Neural progenitor cell (in vitro differentiated cells): ENCODE results near the gene PKD1.
"Not testable (repeated sequence)": the region's sequence is repeated elsewhere in the genome, so short reads cannot be mapped to it uniquely, and the experiment has no call there.

Experiments used
- CTCF ChIP-seq: fragments of 200-600 bp; sonication (generic); IDR thresholded peaks from 2 replicates; pipeline ENCODE4 v1.5.1; 2017; ENCODE audit warnings: antibody characterized with exemption, mild to moderate bottlenecking
- EZH2 ChIP-seq: fragments of 200-600 bp; sonication (generic); IDR thresholded peaks from 2 replicates; pipeline ENCODE4 v1.6.1; 2017; ENCODE audit warnings: antibody characterized with exemption, mild to moderate bottlenecking, moderate library complexity
- EZH2phosphoT487 ChIP-seq: fragments of 200-600 bp; sonication (generic); IDR thresholded peaks from 2 replicates; pipeline ENCODE4 v1.6.1; 2017; ENCODE audit warnings: antibody characterized with exemption

DNA sequence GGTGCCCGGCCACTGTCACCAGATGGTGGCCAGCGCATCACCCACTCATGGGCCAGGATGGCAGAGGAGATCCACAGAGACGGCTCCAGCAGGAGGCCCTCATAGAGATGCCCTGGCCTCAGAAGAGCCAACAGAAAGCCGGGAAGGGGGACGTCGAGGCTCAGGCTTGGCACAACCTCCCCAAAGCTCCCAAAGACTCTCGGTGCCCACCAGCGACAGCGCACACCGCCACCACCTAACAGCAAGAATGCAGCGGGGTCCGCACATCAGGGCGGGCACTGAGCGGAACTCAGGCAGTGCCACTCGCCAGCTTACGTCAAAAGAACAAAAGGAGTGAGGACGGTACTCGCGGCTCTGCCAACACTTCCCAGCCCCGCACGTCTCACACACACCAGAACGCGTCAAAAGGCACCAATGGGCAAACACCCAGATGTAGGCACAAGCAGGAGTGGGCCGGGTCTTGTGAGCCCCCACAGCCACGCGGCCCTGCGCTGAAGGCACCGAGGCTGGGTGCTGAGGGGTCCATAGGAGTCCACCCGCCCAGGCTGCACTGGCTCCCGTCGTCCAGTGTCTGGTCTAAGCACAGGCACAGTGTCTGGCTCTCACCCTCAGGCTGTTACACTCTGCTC, 8.7 kb downstream of the PKD1 start:
- TF ChIP-seq EZH2phosphoT487, CTCF, EZH2: not testable (repeated sequence)
